A673 (cell line): Measurements from ENCODE around the gene ENTR1.

Experiments used
- CTCF ChIP-seq: fragments of 300-800, 200-600 bp; sonication (generic); conservative IDR thresholded peaks from 2 replicates; pipeline ENCODE4 v1.5.1; 2017; ENCODE audit warnings: low read depth, mild to moderate bottlenecking, antibody characterized with exemption, low read length, moderate library complexity, mixed read lengths
- EZH2 ChIP-seq: fragments of 200-600 bp; sonication (generic); IDR thresholded peaks from 2 replicates; pipeline ENCODE4 v1.6.1; 2017; ENCODE audit warnings: borderline replicate concordance, low read depth, mild to moderate bottlenecking, mixed read lengths, antibody characterized with exemption, low read length; ENCODE audit not compliant: poor library complexity, severe bottlenecking

GRCh38 chr9:136399176-136400037, 11.0 kb downstream of the ENTR1 start:
- TF ChIP-seq CTCF (no peak), EZH2 (no peak)
